Upper lobe of left lung (tissue), 4 donors: Measurements from ENCODE around the gene IFI27L2.

ENCODE experiments used
- POLR2A ChIP-seq, 4 donors: fragments of 450-650 bp; IDR thresholded peaks; one replicate each; pipeline ENCODE4 v1.5.1; 2016 to 2017; ENCODE audit warnings: antibody characterized with exemption in 4 of 4, mild to moderate bottlenecking in 2 of 4
- POLR2AphosphoS5 ChIP-seq, 2 donors: sonication (generic); formaldehyde crosslinking; IDR thresholded peaks; one replicate each; pipeline ENCODE4 v1.5.1; 2017; ENCODE audit warnings: antibody characterized with exemption in 2 of 2
- TF ChIP-seq, protein P1 (sequence below), 6 experiments: fragments of 450-650 bp in 4 of 6; fragments of 200-600 bp in 2 of 6; sonication (generic) in 2 of 6; IDR thresholded peaks; one replicate each; pipeline ENCODE4 v1.5.1; 2016 to 2019; ENCODE audit warnings: antibody characterized with exemption in 6 of 6

GRCh38 chr14:94139421-94139820 lies 10.0 kb upstream of the IFI27L2 start:
- TF ChIP-seq, protein P1, sequence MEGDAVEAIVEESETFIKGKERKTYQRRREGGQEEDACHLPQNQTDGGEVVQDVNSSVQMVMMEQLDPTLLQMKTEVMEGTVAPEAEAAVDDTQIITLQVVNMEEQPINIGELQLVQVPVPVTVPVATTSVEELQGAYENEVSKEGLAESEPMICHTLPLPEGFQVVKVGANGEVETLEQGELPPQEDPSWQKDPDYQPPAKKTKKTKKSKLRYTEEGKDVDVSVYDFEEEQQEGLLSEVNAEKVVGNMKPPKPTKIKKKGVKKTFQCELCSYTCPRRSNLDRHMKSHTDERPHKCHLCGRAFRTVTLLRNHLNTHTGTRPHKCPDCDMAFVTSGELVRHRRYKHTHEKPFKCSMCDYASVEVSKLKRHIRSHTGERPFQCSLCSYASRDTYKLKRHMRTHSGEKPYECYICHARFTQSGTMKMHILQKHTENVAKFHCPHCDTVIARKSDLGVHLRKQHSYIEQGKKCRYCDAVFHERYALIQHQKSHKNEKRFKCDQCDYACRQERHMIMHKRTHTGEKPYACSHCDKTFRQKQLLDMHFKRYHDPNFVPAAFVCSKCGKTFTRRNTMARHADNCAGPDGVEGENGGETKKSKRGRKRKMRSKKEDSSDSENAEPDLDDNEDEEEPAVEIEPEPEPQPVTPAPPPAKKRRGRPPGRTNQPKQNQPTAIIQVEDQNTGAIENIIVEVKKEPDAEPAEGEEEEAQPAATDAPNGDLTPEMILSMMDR (IDR thresholded peaks at IDR 0.05), result no peak
- no peak for TF ChIP-seq POLR2A (IDR thresholded peaks at IDR 0.05)
- no peak for TF ChIP-seq POLR2AphosphoS5 (IDR thresholded peaks at IDR 0.05)
